Skeletal muscle satellite cell (primary cell): ENCODE results near the gene GPC5.
"Not testable (repeated sequence)": the region's sequence is repeated elsewhere in the genome, so short reads cannot be mapped to it uniquely, and the experiment has no call there.

Source experiments
- H3K27me3 ChIP-seq: 2 replicates; pipeline ENCODE4 v1.7.0; 2013; ENCODE audit warnings: low read length; ENCODE audit not compliant: control insufficient read depth, insufficient read depth
- H3K36me3 ChIP-seq: 2 replicates; pipeline ENCODE4 v1.7.0; 2013; ENCODE audit warnings: mild to moderate bottlenecking, control low read depth, low read length; ENCODE audit not compliant: insufficient read depth
- H3K4me1 ChIP-seq: 2 replicates; pipeline ENCODE4 v1.7.0; 2013; ENCODE audit warnings: low read length; ENCODE audit not compliant: control insufficient read depth, insufficient read depth
- H3K4me2 ChIP-seq: 2 replicates; pipeline ENCODE4 v1.7.0; 2013; ENCODE audit warnings: mild to moderate bottlenecking, low read length
- H3K4me3 ChIP-seq: 2 replicates; pipeline ENCODE4 v1.7.0; 2013; ENCODE audit warnings: low read length
- H3K9ac ChIP-seq: 2 replicates; pipeline ENCODE4 v1.7.0; 2013; ENCODE audit warnings: mild to moderate bottlenecking, low read depth, low read length, moderate library complexity
- H3K9me3 ChIP-seq: replicated peaks from 2 replicates; pipeline ENCODE4 v1.7.0; 2013; ENCODE audit warnings: mild to moderate bottlenecking, control low read depth, low read length

GPC5 gene

GRCh38 chr13:91845612-91846011 is 447.2 kb downstream of the GPC5 start:
- H3K9ac ChIP-seq, result no peak overlapping the region
- no peaks in the 10 kb centered on the region for H3K36me3 ChIP-seq
- no peaks in the 10 kb centered on the region for H3K27me3 ChIP-seq
- no peaks in the 10 kb centered on the region for H3K4me1 ChIP-seq
- no peaks in the 10 kb centered on the region for H3K9me3 ChIP-seq
- H3K4me2 ChIP-seq, result no peak overlapping the region
- no peak overlapping the region for H3K4me3 ChIP-seq

GRCh38 chr13:91863699-91864098 is 465.3 kb downstream of the GPC5 start:
- H3K4me2 ChIP-seq, result no peak overlapping the region
- no peaks in the 10 kb centered on the region for H3K27me3 ChIP-seq

GRCh38 chr13:91868351-91868750 is 469.9 kb downstream of the GPC5 start:
- Histone ChIP-seq H3K4me1 (no peaks in the 10 kb centered on the region), H3K4me2 (no peak overlapping the region), H3K9ac (no peak overlapping the region), H3K4me3 (no peak overlapping the region), H3K36me3 (no peaks in the 10 kb centered on the region), H3K9me3 (no peaks in the 10 kb centered on the region), H3K27me3 (no peaks in the 10 kb centered on the region)

More at GRCh38 chr13:91863699-91864098, 465.3 kb downstream of the GPC5 start:
- Histone ChIP-seq H3K4me3 (no peak overlapping the region), H3K36me3 (no peaks in the 10 kb centered on the region), H3K4me1 (no peaks in the 10 kb centered on the region), H3K9me3 (no peaks in the 10 kb centered on the region), H3K9ac (no peak overlapping the region)

- Histone ChIP-seq H3K4me2 (no peak overlapping the region), H3K36me3 (no peaks in the 10 kb centered on the region), H3K27me3 (no peaks in the 10 kb centered on the region), H3K9me3 (no peaks in the 10 kb centered on the region), H3K4me1 (no peaks in the 10 kb centered on the region), H3K9ac (no peak overlapping the region), H3K4me3 (no peak overlapping the region)
Observed at GRCh38 chr13:91878491-91878890, 480.1 kb downstream of the GPC5 start.

- H3K27me3 ChIP-seq, result no peaks in the 10 kb centered on the region
- no peak overlapping the region for H3K9ac ChIP-seq
Observed at GRCh38 chr13:91879360-91879759, 480.9 kb downstream of the GPC5 start.

GRCh38 chr13:91882918-91883317 is 484.5 kb downstream of the GPC5 start:
- H3K4me2 ChIP-seq, result no peak overlapping the region
- no peaks in the 10 kb centered on the region for H3K4me1 ChIP-seq
- no peaks in the 10 kb centered on the region for H3K27me3 ChIP-seq
- peaks cover 3% of the 10 kb centered on the region for H3K9me3 ChIP-seq
- no peaks in the 10 kb centered on the region for H3K36me3 ChIP-seq
- H3K4me3 ChIP-seq, result no peak overlapping the region
- no peak overlapping the region for H3K9ac ChIP-seq

More at GRCh38 chr13:91879360-91879759, 480.9 kb downstream of the GPC5 start:
- Histone ChIP-seq H3K4me2 (no peak overlapping the region), H3K4me3 (no peak overlapping the region), H3K36me3 (no peaks in the 10 kb centered on the region), H3K9me3 (no peaks in the 10 kb centered on the region), H3K4me1 (no peaks in the 10 kb centered on the region)

GRCh38 chr13:91889641-91890040 is 491.2 kb downstream of the GPC5 start:
- no peak overlapping the region for H3K4me3 ChIP-seq
- H3K4me1 ChIP-seq, result no peaks in the 10 kb centered on the region
- no peak overlapping the region for H3K4me2 ChIP-seq
- H3K9ac ChIP-seq, result no peak overlapping the region
- H3K27me3 ChIP-seq, result no peaks in the 10 kb centered on the region
- H3K36me3 ChIP-seq, result no peaks in the 10 kb centered on the region
- H3K9me3 ChIP-seq, result peaks cover 3% of the 10 kb centered on the region

GRCh38 chr13:91891141-91891540 is 492.7 kb downstream of the GPC5 start:
- no peaks in the 10 kb centered on the region for H3K4me1 ChIP-seq
- H3K4me2 ChIP-seq, result no peak overlapping the region
- peaks cover 3% of the 10 kb centered on the region for H3K9me3 ChIP-seq
- H3K4me3 ChIP-seq, result no peak overlapping the region
- H3K9ac ChIP-seq, result no peak overlapping the region
- no peaks in the 10 kb centered on the region for H3K27me3 ChIP-seq
- no peaks in the 10 kb centered on the region for H3K36me3 ChIP-seq

- Histone ChIP-seq H3K36me3 (no peaks in the 10 kb centered on the region), H3K27me3 (no peaks in the 10 kb centered on the region), H3K4me2 (no peak overlapping the region), H3K9ac (no peak overlapping the region), H3K4me1 (no peaks in the 10 kb centered on the region), H3K9me3 (no peaks in the 10 kb centered on the region), H3K4me3 (no peak overlapping the region)
Observed at GRCh38 chr13:91893040-91893439, 494.6 kb downstream of the GPC5 start.

- H3K4me3 ChIP-seq, result no peak overlapping the region
- H3K4me2 ChIP-seq, result no peak overlapping the region
- no peaks in the 10 kb centered on the region for H3K36me3 ChIP-seq
- H3K4me1 ChIP-seq, result no peaks in the 10 kb centered on the region
- H3K9ac ChIP-seq, result no peak overlapping the region
- no peaks in the 10 kb centered on the region for H3K9me3 ChIP-seq
- no peaks in the 10 kb centered on the region for H3K27me3 ChIP-seq
Observed at GRCh38 chr13:91894316-91894715, 495.9 kb downstream of the GPC5 start.

- no peak overlapping the region for H3K4me2 ChIP-seq
- no peak overlapping the region for H3K4me3 ChIP-seq
- H3K4me1 ChIP-seq, result no peaks in the 10 kb centered on the region
- H3K9ac ChIP-seq, result no peak overlapping the region
- no peaks in the 10 kb centered on the region for H3K27me3 ChIP-seq
- H3K36me3 ChIP-seq, result no peaks in the 10 kb centered on the region
- no peaks in the 10 kb centered on the region for H3K9me3 ChIP-seq
Observed at GRCh38 chr13:91896547-91896946, 498.1 kb downstream of the GPC5 start.

GRCh38 chr13:91898986-91899385 is 500.6 kb downstream of the GPC5 start:
- not testable (repeated sequence) for H3K9me3 ChIP-seq, H3K4me2 ChIP-seq, H3K9ac ChIP-seq, H3K4me1 ChIP-seq, H3K27me3 ChIP-seq, H3K4me3 ChIP-seq, H3K36me3 ChIP-seq
